Upper lobe of left lung (tissue), 4 donors: ENCODE data around the gene ZSCAN31.

Source experiments
- POLR2AphosphoS5 ChIP-seq, 2 donors: sonication (generic); formaldehyde crosslinking; IDR thresholded peaks; one replicate each; pipeline ENCODE4 v1.5.1; 2017; ENCODE audit warnings: antibody characterized with exemption in 2 of 2
- TF ChIP-seq, protein P1 (sequence below), 6 experiments: fragments of 450-650 bp in 4 of 6; fragments of 200-600 bp in 2 of 6; sonication (generic) in 2 of 6; IDR thresholded peaks; one replicate each; pipeline ENCODE4 v1.5.1; 2016 to 2019; ENCODE audit warnings: antibody characterized with exemption in 6 of 6

DNA sequence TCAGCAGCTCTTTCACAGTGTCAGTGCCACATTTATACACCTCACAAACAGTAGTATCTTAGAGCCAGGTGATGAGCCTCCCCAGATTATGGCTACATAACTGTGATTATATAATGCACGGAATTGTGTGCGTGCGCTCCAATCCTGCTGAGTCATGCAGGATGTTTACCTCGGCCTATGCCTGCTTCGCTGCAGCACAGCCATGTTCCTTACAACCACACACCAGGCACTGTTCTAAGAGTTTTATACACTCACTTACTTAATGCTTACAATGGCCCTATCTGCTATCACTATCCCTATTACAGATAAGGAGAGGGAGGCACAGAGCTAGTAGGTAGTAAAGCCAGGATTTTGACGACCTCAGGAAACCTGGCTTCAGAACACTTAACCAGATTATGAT is 21.1 kb upstream of the ZSCAN31 start:
- TF ChIP-seq, protein P1, sequence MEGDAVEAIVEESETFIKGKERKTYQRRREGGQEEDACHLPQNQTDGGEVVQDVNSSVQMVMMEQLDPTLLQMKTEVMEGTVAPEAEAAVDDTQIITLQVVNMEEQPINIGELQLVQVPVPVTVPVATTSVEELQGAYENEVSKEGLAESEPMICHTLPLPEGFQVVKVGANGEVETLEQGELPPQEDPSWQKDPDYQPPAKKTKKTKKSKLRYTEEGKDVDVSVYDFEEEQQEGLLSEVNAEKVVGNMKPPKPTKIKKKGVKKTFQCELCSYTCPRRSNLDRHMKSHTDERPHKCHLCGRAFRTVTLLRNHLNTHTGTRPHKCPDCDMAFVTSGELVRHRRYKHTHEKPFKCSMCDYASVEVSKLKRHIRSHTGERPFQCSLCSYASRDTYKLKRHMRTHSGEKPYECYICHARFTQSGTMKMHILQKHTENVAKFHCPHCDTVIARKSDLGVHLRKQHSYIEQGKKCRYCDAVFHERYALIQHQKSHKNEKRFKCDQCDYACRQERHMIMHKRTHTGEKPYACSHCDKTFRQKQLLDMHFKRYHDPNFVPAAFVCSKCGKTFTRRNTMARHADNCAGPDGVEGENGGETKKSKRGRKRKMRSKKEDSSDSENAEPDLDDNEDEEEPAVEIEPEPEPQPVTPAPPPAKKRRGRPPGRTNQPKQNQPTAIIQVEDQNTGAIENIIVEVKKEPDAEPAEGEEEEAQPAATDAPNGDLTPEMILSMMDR (IDR thresholded peaks at IDR 0.05) = no peak
- TF ChIP-seq POLR2AphosphoS5 (IDR thresholded peaks at IDR 0.05) = no peak
